ENCODE results near the gene ABHD16B. TPM values are rescaled to one million over a fixed set of nuclear protein-coding genes. Genes with fewer than 3 reads are reported as not detected.
A peak's percentile ranks its signal among the peaks of the same experiment; 100 is the strongest.

ABHD16B gene
- polyA plus RNA-seq, 2 of the 4 experiments (the other 2 are of a cell fraction) = not detected

GRCh38 chr20:63831993-63832686, 29.2 kb upstream of the ABHD16B start (continued):
- TF ChIP-seq, protein P1, sequence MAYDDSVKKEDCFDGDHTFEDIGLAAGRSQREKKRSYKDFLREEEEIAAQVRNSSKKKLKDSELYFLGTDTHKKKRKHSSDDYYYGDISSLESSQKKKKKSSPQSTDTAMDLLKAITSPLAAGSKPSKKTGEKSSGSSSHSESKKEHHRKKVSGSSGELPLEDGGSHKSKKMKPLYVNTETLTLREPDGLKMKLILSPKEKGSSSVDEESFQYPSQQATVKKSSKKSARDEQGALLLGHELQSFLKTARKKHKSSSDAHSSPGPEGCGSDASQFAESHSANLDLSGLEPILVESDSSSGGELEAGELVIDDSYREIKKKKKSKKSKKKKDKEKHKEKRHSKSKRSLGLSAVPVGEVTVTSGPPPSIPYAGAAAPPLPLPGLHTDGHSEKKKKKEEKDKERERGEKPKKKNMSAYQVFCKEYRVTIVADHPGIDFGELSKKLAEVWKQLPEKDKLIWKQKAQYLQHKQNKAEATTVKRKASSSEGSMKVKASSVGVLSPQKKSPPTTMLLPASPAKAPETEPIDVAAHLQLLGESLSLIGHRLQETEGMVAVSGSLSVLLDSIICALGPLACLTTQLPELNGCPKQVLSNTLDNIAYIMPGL (CRISPR knock-in tag; IDR thresholded peaks at IDR 0.05; ENCODE audit: borderline replicate concordance) = no peak
- TF ChIP-seq CBX2 (IDR thresholded peaks at IDR 0.05; ENCODE audit: borderline replicate concordance, low read depth) (no peak), TP53 (CRISPR knock-in tag; IDR thresholded peaks at IDR 0.05) (no peak)

DNA sequence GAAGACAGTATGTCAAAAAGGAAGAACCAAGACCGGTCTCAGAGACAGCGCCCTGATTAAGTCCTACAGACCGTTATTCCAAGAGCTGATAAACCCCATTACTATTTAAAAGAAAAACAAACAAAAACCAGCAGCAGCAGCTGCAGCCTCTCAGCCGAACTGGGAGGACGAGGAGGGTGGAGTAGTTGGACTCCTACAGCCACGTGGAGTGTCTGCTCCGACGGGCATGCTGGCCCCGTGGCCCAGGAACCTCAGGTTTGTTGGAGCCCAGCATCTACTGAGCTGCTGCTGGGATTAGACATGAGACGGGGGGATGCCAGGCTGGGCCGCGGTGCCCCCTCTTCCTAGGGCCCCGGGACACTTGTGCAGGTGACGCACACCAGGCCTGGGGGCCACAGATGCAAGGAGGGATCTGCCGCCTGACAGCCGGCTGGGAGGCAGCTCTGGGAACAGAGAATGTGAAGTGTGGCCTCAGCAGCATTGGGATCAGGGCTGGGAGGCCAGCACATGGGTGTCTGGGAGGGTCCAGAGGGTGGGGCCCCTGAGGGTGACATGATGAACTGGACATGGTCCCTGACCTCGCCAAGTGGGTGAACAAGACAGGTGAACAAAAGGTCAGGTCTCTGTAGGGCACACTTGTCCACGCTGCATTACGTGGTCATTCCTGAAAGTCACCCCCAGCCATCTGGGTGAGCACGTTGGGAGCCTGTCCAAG, 27.4 kb upstream of the ABHD16B start:
- TF ChIP-seq, protein P2, sequence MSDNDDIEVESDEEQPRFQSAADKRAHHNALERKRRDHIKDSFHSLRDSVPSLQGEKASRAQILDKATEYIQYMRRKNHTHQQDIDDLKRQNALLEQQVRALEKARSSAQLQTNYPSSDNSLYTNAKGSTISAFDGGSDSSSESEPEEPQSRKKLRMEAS (IDR thresholded peaks at IDR 0.05) = no peak
- TF ChIP-seq FOXS1 (CRISPR knock-in tag; IDR thresholded peaks at IDR 0.05) (no peak), E2F6 (IDR thresholded peaks at IDR 0.05; ENCODE audit: borderline replicate concordance, low read depth) (no peak), ELK1 (IDR thresholded peaks at IDR 0.05; ENCODE audit: low read depth, low read length) (no peak), EP300 (IDR thresholded peaks at IDR 0.05) (no peak), EHMT2 (IDR thresholded peaks at IDR 0.05; ENCODE audit: low read depth) (no peak), ZC3H11A (IDR thresholded peaks at IDR 0.05) (no peak), PBX3 (IDR thresholded peaks at IDR 0.05) (no peak), EHF (CRISPR knock-in tag; IDR thresholded peaks at IDR 0.05) (no peak), TFCP2L1 (CRISPR knock-in tag; IDR thresholded peaks at IDR 0.05) (no peak), ESRRA (IDR thresholded peaks at IDR 0.05; ENCODE audit: borderline replicate concordance, low read length) (no peak), NR3C1 (IDR thresholded peaks at IDR 0.05) (no peak), RFX5 (IDR thresholded peaks at IDR 0.05) (no peak)
- TF ChIP-seq, protein P3, sequence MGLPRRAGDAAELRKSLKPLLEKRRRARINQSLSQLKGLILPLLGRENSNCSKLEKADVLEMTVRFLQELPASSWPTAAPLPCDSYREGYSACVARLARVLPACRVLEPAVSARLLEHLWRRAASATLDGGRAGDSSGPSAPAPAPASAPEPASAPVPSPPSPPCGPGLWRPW (IDR thresholded peaks at IDR 0.05) = no peak
- FAIRE-seq (no peak), DNase-seq (ENCODE audit: low read depth in 1 of 2, low spot score in 1 of 2) (no peak), ATAC-seq (no peak)
- POLR2A ChIA-PET = interaction anchor here (1.5 kb wide), 1 partner anchor 31 kb away, joined by 6 read pairs; the partner anchor contains the start of gene TPD52L2
- Histone ChIP-seq H3K4me3 (no peak overlapping the region), H3K4me2 (no peak overlapping the region; the same call in 2 of the 3 replicates), H3K27ac (peak overlapping the region in 1 of 2 experiments; percentile 82; a peak in 4 of 6 replicates), H3K4me1 (peaks cover 23% of the 10 kb centered on the region), H3K9me3 (no peaks in the 10 kb centered on the region)
- WGBS (ENCODE audit: missing lambda C conversion rate) = 89% methylated on average over 14 of the region's 20 CpGs
- CTCF ChIA-PET = interaction anchor here (0.8 kb wide), 1 partner anchor 10 kb away, joined by 3 read pairs; no protein-coding TSS in a partner anchor

DNA sequence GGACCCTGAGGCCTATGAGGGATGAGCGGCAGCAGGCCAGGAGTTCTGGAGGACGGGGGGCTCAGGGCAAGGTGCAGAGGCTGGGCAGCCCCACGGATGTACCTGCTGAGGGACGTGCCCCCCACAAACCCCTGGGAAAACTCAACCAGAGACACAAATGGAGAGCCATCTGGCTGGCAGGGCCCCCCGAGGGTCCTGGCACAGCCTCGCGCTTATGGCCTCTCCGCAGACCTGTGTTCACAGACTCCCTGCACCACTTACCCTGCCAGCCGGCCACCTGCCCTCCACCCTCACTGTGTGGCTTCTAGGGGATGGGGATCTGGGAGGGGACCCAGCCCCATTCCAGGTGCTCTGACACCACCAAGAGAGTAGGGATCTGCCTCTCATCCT, 26.8 kb upstream of the ABHD16B start:
- DNase-seq (ENCODE audit: low read depth in 1 of 2, low spot score in 1 of 2) = no peak
- Histone ChIP-seq H3K27ac (peak overlapping the region; percentile 56 to 82), H3K4me2 (peak overlapping the region; percentile 54), H3K4me1 (peaks cover 23% of the 10 kb centered on the region), H3K9me3 (no peaks in the 10 kb centered on the region), H3K4me3 (no peak overlapping the region)
- 84% methylated on average over 8 of the region's 9 CpGs for WGBS (ENCODE audit: missing lambda C conversion rate)
- ChIA-PET CTCF (interaction anchor here (0.6 to 0.8 kb wide), 3 partner anchors 10 to 50 kb away, joined by 3 read pairs; no protein-coding TSS in a partner anchor), POLR2A (interaction anchor here (0.6 to 1.5 kb wide), 2 partner anchors 30 to 262 kb away, joined by 5 to 6 read pairs; partner anchors contain the start of gene TPD52L2)
- FAIRE-seq = no peak
- peak in 1 of 2 experiments; percentile 14; a peak in 3 of 6 replicates for ATAC-seq
- TF ChIP-seq ZC3H11A (IDR thresholded peaks at IDR 0.05) (no peak), HOXB13 (CRISPR knock-in tag; IDR thresholded peaks at IDR 0.05; ENCODE audit: low read depth) (no peak), ZNF302 (CRISPR knock-in tag; IDR thresholded peaks at IDR 0.05) (no peak), CHD4 (IDR thresholded peaks at IDR 0.05; ENCODE audit: borderline replicate concordance) (no peak), RAD21 (conservative IDR thresholded peaks at IDR 0.05 in 1 of 2, IDR thresholded peaks at IDR 0.05 in 1 of 2) (no peak), HEYL (CRISPR knock-in tag; IDR thresholded peaks at IDR 0.05) (no peak), EP300 (IDR thresholded peaks at IDR 0.05) (no peak), CEBPB (IDR thresholded peaks at IDR 0.05) (no peak)
- TF ChIP-seq, protein P4, sequence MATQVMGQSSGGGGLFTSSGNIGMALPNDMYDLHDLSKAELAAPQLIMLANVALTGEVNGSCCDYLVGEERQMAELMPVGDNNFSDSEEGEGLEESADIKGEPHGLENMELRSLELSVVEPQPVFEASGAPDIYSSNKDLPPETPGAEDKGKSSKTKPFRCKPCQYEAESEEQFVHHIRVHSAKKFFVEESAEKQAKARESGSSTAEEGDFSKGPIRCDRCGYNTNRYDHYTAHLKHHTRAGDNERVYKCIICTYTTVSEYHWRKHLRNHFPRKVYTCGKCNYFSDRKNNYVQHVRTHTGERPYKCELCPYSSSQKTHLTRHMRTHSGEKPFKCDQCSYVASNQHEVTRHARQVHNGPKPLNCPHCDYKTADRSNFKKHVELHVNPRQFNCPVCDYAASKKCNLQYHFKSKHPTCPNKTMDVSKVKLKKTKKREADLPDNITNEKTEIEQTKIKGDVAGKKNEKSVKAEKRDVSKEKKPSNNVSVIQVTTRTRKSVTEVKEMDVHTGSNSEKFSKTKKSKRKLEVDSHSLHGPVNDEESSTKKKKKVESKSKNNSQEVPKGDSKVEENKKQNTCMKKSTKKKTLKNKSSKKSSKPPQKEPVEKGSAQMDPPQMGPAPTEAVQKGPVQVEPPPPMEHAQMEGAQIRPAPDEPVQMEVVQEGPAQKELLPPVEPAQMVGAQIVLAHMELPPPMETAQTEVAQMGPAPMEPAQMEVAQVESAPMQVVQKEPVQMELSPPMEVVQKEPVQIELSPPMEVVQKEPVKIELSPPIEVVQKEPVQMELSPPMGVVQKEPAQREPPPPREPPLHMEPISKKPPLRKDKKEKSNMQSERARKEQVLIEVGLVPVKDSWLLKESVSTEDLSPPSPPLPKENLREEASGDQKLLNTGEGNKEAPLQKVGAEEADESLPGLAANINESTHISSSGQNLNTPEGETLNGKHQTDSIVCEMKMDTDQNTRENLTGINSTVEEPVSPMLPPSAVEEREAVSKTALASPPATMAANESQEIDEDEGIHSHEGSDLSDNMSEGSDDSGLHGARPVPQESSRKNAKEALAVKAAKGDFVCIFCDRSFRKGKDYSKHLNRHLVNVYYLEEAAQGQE (IDR thresholded peaks at IDR 0.05) = no peak

Measured in A549 (cell line).